ENCODE results near the gene TCTN1.
"Not testable (repeated sequence)": the region's sequence is repeated elsewhere in the genome, so short reads cannot be mapped to it uniquely, and the experiment has no call there.

Gene TCTN1

GRCh38 chr12:110587102-110587501 is 26.8 kb upstream of the TCTN1 start:
- not testable (repeated sequence) for DNase-seq

DNA sequence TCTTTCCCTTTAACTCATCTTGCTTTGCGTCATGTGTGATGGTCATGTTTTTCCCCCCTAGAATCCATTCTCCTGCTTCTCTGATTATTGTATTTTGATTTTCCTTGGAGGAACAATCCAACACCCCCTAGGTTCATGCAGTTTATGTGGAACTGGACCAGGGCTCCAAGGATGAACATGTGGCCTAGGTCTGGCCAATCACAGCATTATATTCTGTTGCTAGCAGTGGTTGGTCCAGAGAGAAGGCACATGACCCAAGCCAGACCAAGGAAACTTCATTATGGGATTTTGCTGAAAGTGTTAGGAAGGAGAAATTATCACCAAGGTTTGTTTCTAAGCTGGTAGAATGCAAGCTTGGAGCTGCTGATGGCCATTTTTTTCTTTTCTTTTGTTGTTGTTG is 23.9 kb upstream of the TCTN1 start:
- no peak for DNase-seq

DNA sequence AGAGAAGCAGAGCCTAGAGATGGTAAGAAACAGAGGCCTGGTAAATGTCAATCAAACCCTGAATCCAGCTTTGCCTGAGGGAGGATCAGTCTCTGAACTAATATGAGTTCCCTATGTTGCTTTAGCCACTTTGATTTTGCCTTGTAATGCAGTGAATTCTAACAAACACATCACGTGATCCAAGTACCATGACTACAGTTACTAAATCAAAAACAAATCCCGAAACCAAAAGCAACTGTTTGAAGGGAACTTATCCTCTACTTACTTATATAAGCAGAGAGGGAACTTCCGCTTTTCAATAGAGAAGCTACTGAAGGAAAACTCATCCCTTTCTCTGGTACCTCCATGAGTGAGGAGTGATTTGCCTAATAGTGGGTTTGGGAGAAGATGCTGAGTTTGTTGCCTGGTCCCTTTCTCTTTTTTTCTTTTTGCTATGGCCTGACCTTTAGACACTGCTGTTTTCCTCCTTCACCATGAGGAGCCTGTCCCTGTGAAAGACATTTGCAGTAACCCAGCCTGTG is 23.1 kb upstream of the TCTN1 start:
- peak; percentile 20 for DNase-seq

- no peak for DNase-seq
Observed at GRCh38 chr12:110591451-110592051, 22.4 kb upstream of the TCTN1 start.

GRCh38 chr12:110592078-110592477 is 21.9 kb upstream of the TCTN1 start:
- no peak for DNase-seq

- not testable (repeated sequence) for DNase-seq
Observed at GRCh38 chr12:110592919-110593318, 21.0 kb upstream of the TCTN1 start.

- DNase-seq = no peak
Observed at GRCh38 chr12:110597885-110598284, 16.0 kb upstream of the TCTN1 start.

GRCh38 chr12:110599334-110599733 is 14.6 kb upstream of the TCTN1 start:
- no peak for DNase-seq

- DNase-seq = peak; percentile 76
Observed at GRCh38 chr12:110600254-110600653, 13.7 kb upstream of the TCTN1 start.

DNA sequence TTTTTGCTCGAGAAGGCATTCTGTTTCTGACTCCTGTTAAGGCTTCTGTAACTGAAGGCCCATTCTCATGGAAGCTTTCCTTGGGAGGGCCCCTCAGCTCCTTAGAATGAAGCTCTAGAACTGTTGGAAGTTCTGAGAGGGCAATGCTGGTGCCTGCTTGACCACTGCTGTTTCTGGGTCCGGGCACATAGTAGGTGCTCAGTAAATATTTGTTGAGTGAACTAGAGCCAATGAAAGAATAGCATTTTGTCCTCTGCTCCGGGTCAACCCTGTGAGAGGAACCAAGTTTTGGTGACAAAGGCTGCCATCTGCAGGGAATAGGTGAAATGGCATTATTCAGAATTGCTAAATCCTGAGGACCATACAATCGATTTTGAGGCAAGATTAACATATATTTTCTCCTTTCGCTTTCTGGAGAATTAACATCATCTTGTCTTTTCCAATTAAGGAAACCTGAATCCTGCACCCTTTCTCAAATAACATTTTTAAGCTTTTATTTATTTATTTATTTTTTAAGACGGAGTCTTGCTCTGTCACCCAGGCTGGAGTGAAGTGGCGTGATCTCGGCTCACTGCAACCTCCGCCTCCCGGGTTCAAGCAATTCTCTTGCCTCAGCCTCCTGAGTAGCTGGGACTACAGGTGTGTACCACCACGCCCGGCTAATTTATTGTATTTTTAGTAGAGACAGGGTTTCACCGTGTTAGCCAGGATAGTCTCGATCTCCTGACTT is 11.7 kb upstream of the TCTN1 start:
- DNase-seq = peak; percentile 77

GRCh38 chr12:110606253-110606611 is 7.7 kb upstream of the TCTN1 start:
- DNase-seq = no peak

GRCh38 chr12:110613071-110613770 is 708 bp upstream of the TCTN1 start:
- DNase-seq = no peak

- DNase-seq = no peak
Observed at GRCh38 chr12:110615171-110615570, 1.2 kb downstream of the TCTN1 start.

GRCh38 chr12:110616471-110617115 is 2.7 kb downstream of the TCTN1 start:
- no peak for DNase-seq

DNA sequence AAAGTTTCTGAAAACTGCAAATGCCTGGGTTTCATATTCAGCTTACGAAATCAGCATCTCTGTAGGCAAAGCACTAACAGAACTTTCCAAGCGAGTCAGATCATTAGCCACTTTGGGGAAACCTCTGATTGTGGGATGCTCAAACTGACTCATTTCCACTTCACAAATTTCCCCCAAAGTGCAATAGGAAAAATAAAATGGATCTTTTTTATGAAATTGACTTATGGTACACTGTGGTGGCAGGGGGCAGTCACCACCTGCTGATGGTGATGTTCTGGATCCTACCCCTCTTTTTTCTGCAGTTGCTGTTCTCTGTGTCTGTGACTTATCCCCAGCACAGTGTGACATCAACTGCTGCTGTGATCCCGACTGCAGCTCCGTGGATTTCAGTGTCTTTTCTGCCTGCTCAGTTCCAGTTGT is 5.6 kb downstream of the TCTN1 start:
- no peak for DNase-seq

DNA sequence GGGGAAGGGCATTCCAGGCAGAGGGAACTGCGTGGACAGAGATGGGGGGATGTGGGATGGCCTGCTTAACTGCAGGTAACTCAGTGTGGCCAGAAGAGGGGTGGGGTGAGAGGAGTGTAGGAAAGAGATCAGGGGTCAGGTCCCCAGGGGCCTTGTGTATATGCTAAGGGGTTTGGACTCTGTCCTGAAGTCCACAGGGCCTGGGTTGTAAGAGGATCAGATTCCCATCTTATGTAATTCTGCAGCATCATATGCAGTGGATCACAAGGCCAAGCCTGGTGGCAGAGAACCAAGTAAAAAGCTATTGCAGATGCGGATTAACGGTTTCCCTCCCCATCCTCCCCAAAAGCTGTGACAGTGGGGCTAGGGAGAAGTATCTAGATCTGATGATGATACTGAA is 8.7 kb downstream of the TCTN1 start:
- DNase-seq = no peak

- no peak for DNase-seq
Observed at GRCh38 chr12:110627500-110628195, 13.7 kb downstream of the TCTN1 start.

GRCh38 chr12:110635055-110635454 is 21.1 kb downstream of the TCTN1 start:
- no peak for DNase-seq

GRCh38 chr12:110636516-110636915 is 22.6 kb downstream of the TCTN1 start:
- DNase-seq = no peak

- DNase-seq = no peak
Observed at GRCh38 chr12:110637869-110638441, 24.0 kb downstream of the TCTN1 start.

DNA sequence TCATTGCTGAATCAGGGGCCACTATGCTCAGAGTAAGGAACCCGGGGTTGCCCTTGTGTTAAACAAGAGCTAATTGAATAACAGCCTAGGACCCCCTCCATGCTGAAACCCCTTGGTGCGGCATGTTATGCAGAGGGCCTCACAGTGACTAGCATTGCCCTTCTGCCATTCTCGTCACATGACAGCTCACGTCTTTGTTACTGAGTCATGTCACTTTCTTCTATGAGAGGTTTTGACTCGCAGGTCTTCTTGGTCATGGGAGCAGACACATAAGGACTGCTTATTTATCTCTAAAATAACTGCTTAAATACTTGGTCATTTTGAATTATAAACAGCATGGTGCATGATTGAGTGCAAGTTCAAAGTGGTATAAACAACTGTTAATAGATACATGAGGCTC is 24.9 kb downstream of the TCTN1 start:
- no peak for DNase-seq
